ENCODE results near the gene DLG2.

The DLG2 gene

GRCh38 chr11:85098996-85099395 is 528.1 kb downstream of the DLG2 start:
- TF ChIP-seq POLR2AphosphoS5 (IDR thresholded peaks at IDR 0.05; ENCODE audit: low read depth, low read length) (no peak), FOXP2 (optimal IDR thresholded peaks at IDR 0.05; ENCODE audit: borderline replicate concordance, extremely low read depth, extremely low read length, insufficient read depth) (no peak), REST (IDR thresholded peaks at IDR 0.05; ENCODE audit: insufficient read depth in 1 of 2, low read depth in 2 of 2, low read length in 2 of 2) (no peak), TAF1 (IDR thresholded peaks at IDR 0.05; ENCODE audit: borderline replicate concordance, insufficient read depth, low read length) (no peak), SIN3A (IDR thresholded peaks at IDR 0.05; ENCODE audit: borderline replicate concordance, insufficient read depth, low read length) (no peak)

GRCh38 chr11:85096939-85097338 is 530.2 kb downstream of the DLG2 start:
- no peak for TF ChIP-seq TAF1 (IDR thresholded peaks at IDR 0.05; ENCODE audit: borderline replicate concordance, insufficient read depth, low read length)
- no peak for TF ChIP-seq POLR2AphosphoS5 (IDR thresholded peaks at IDR 0.05; ENCODE audit: low read depth, low read length)
- no peak for TF ChIP-seq FOXP2 (optimal IDR thresholded peaks at IDR 0.05; ENCODE audit: borderline replicate concordance, extremely low read depth, extremely low read length, insufficient read depth)
- no peak for TF ChIP-seq REST (IDR thresholded peaks at IDR 0.05; ENCODE audit: insufficient read depth in 1 of 2, low read depth in 2 of 2, low read length in 2 of 2)
- TF ChIP-seq SIN3A (IDR thresholded peaks at IDR 0.05; ENCODE audit: borderline replicate concordance, insufficient read depth, low read length): no peak

GRCh38 chr11:85095239-85095638 is 531.9 kb downstream of the DLG2 start:
- TF ChIP-seq REST (IDR thresholded peaks at IDR 0.05; ENCODE audit: insufficient read depth in 1 of 2, low read depth in 2 of 2, low read length in 2 of 2) (no peak), FOXP2 (optimal IDR thresholded peaks at IDR 0.05; ENCODE audit: borderline replicate concordance, extremely low read depth, extremely low read length, insufficient read depth) (no peak), TAF1 (IDR thresholded peaks at IDR 0.05; ENCODE audit: borderline replicate concordance, insufficient read depth, low read length) (no peak), POLR2AphosphoS5 (IDR thresholded peaks at IDR 0.05; ENCODE audit: low read depth, low read length) (no peak), SIN3A (IDR thresholded peaks at IDR 0.05; ENCODE audit: borderline replicate concordance, insufficient read depth, low read length) (no peak)

GRCh38 chr11:85094795-85095194 is 532.3 kb downstream of the DLG2 start:
- TF ChIP-seq POLR2AphosphoS5 (IDR thresholded peaks at IDR 0.05; ENCODE audit: low read depth, low read length): no peak
- TF ChIP-seq SIN3A (IDR thresholded peaks at IDR 0.05; ENCODE audit: borderline replicate concordance, insufficient read depth, low read length): no peak
- no peak for TF ChIP-seq TAF1 (IDR thresholded peaks at IDR 0.05; ENCODE audit: borderline replicate concordance, insufficient read depth, low read length)
- TF ChIP-seq FOXP2 (optimal IDR thresholded peaks at IDR 0.05; ENCODE audit: borderline replicate concordance, extremely low read depth, extremely low read length, insufficient read depth): no peak
- TF ChIP-seq REST (IDR thresholded peaks at IDR 0.05; ENCODE audit: insufficient read depth in 1 of 2, low read depth in 2 of 2, low read length in 2 of 2): no peak

- TF ChIP-seq SIN3A (IDR thresholded peaks at IDR 0.05; ENCODE audit: borderline replicate concordance, insufficient read depth, low read length) (no peak), FOXP2 (optimal IDR thresholded peaks at IDR 0.05; ENCODE audit: borderline replicate concordance, extremely low read depth, extremely low read length, insufficient read depth) (no peak), POLR2AphosphoS5 (IDR thresholded peaks at IDR 0.05; ENCODE audit: low read depth, low read length) (no peak), TAF1 (IDR thresholded peaks at IDR 0.05; ENCODE audit: borderline replicate concordance, insufficient read depth, low read length) (no peak), REST (IDR thresholded peaks at IDR 0.05; ENCODE audit: insufficient read depth in 1 of 2, low read depth in 2 of 2, low read length in 2 of 2) (no peak)
Measured at GRCh38 chr11:85089654-85090053, 537.5 kb downstream of the DLG2 start.
